Activated naive CD8-positive, alpha-beta T cell treated with anti-CD3 and anti-CD28 coated beads, Interleukin-2, amount 10 ng/mL, durations not matched to agents 7 days and 5 days (primary cell): ENCODE data around the gene KRTAP10-4. TPM values are rescaled to one million over a fixed set of nuclear protein-coding genes. Genes with fewer than 3 reads are reported as not detected.
"Not testable (repeated sequence)": the region's sequence is repeated elsewhere in the genome, so short reads cannot be mapped to it uniquely, and the experiment has no call there.

Experiments
- ATAC-seq: fragments of 150-1000 bp; cut with Tn5 transposase; one replicate; pipeline ENCODE4 v1.10.0; 2021; ENCODE audit warnings: low read depth, moderate library complexity
- POLR2A ChIA-PET: fragments of 350-600 bp; sonication (Branson Sonifier 250); formaldehyde crosslinking; loops from one replicate; lab custom pipeline; 2021; ENCODE audit warnings: antibody characterized with exemption; lab: Charles Lee
- DNase-seq: peaks from one replicate; pipeline ENCODE4 v3.0.0; 2021
- H3K27ac Mint-ChIP-seq: one replicate; pipeline ENCODE4 v1.8.0; 2022; ENCODE audit warnings: mild to moderate bottlenecking, mixed read lengths
- H3K27me3 Mint-ChIP-seq: one replicate; pipeline ENCODE4 v1.8.0; 2022; ENCODE audit warnings: mild to moderate bottlenecking, moderate library complexity, mixed read lengths
- H3K36me3 Mint-ChIP-seq: one replicate; pipeline ENCODE4 v1.8.0; 2021; ENCODE audit warnings: mild to moderate bottlenecking, mixed read lengths
- H3K4me1 Mint-ChIP-seq: one replicate; pipeline ENCODE4 v1.8.0; 2021; ENCODE audit warnings: mixed read lengths
- H3K4me3 Mint-ChIP-seq: one replicate; pipeline ENCODE4 v1.8.0; 2022; ENCODE audit warnings: mild to moderate bottlenecking, moderate library complexity, mixed read lengths
- H3K9me3 Mint-ChIP-seq: one replicate; pipeline ENCODE4 v1.8.0; 2021; ENCODE audit warnings: mixed read lengths
- total RNA-seq, 2 experiments: library from RNA; stranded (reverse); gene quantifications; one replicate each; pipeline ENCODE4 v1.2.3, GENCODE V29; 2021

The KRTAP10-4 gene
- total RNA-seq, 2 experiments from 2014 or later, result not detected

DNA sequence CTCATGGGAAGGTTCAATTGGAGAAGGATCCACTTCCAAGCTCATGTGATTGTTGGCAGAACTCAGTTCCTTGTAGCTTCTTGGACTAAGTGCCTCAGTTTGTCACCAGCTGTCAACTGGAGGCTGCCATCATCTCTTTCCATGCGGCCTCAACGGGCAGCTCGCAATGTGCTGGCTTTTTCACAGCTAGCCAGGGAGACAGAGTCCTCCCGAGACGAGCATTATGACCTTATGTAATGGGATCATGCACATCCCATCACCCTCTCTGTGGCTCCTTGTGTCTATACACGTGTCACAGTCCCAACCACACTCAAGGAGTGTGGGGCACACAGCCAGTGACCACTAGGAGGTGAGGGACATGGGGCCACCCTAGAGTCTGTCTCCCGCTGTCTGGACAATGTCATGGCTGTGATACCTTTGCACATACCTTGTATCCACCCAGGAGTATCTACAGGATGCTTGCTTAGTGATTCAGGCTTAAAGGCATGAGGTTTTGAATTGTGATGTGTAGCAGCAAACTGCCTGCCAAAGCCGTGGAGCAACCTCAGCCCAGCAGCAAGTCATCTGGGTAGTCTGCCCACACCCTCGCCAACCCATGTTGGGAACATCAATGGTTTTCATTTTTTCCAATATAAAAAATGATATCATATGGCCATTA, 22.7 kb downstream of the KRTAP10-4 start:
- POLR2A ChIA-PET, result no interaction called here

DNA sequence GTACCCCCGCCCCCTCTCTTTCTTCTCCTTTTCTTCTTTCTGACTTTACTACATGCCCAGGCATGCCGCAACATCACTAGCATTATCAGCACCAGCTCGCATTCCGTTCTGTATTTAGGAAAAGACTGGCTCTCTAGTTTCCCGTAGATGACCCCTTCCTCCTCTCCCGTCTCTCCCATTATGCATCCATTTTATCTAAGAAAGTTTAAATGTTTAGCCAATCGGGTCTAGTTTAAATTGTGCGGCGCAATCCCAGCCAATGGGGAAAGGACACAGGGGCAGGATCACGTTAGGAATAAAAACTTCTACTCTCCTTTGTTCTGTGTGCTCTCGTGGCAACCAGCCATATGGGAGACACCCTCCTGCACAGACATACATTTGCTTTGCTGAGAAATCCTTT, 24.5 kb downstream of the KRTAP10-4 start:
- peaks cover 4% of the 10 kb centered on the region for H3K27me3 Mint-ChIP-seq
- ATAC-seq (no peak), DNase-seq (no peak)
- no peaks in the 10 kb centered on the region for H3K9me3 Mint-ChIP-seq
- no peak overlapping the region for H3K4me3 Mint-ChIP-seq
- no peaks in the 10 kb centered on the region for H3K36me3 Mint-ChIP-seq
- H3K27ac Mint-ChIP-seq, result no peak overlapping the region
- peaks cover 1% of the 10 kb centered on the region for H3K4me1 Mint-ChIP-seq
- POLR2A ChIA-PET, result no interaction called here

More for the DNA sequence above, 22.7 kb downstream of the KRTAP10-4 start:
- Mint-ChIP-seq H3K36me3 (no peaks in the 10 kb centered on the region), H3K27me3 (peaks cover 4% of the 10 kb centered on the region), H3K4me3 (no peak overlapping the region), H3K4me1 (peaks cover 1% of the 10 kb centered on the region), H3K27ac (no peak overlapping the region), H3K9me3 (no peaks in the 10 kb centered on the region)
- DNase-seq (no peak), ATAC-seq (no peak)

DNA sequence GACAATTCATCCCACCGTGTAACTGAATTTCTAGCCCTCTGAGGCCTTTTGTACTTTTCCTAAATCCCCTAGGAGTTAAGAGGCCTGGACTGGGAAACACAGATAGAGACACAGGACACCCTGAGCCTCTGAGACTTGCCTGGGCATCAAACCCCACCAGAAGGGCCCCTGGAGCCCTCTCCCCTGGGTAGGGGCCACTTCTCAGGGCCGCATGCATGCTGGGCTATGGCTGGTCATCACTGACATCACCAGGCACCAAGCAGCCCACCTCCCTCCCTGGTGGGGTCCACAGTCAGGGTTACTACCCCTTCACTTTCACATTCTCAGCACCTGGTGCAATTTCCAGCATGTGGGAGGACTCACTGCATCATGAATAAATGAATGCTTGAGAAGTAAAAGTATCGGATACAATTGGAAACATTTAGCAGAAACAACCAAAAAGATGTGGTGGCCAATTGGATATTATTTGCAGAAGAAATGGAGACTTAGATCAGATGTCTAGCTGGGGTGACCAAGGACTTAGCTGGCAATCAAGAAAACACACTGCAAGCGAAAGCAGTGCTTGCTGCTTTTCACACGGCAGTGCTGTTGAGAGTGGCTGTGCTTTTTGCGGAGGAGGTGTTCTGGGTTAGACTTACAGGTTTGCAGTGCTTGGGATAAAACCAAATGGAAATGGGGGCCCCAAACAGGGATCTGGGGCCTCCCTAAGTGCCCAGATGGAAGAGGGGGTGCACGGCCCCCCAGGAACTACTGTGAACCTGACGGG, 25.9 kb downstream of the KRTAP10-4 start:
- POLR2A ChIA-PET, result no interaction called here
- no peaks in the 10 kb centered on the region for H3K4me1 Mint-ChIP-seq

DNA sequence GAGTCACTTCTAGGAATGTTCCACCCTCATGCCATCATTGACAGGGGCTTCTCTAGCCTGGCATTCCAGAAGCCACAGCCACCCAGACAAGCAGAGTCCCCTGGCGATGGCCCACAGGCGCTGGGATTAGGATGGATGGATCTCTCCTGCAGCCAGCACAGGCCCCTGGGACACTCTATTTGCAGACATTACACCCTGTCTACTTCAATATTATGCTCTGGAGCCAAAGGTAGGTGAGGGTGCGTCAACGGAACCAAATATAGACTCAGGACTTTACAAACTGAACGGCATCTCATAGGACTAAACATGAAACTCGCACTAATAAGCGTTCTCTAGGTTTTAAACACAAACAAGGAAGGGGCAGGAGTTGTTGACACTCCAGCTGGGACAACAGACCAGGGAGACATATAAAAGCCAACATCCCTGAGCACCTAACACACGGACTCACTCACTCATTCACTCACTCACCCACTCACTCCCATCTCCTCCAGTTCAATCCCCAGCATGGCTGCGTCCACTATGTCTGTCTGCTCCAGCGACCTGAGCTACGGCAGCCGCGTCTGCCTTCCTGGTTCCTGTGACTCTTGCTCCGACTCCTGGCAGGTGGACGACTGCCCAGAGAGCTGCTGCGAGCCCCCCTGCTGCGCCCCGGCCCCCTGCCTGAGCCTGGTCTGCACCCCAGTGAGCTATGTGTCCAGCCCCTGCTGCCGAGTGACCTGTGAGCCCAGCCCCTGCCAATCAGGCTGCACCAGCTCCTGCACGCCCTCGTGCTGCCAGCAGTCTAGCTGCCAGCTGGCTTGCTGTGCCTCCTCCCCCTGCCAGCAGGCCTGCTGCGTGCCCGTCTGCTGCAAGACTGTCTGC, 26.8 kb downstream of the KRTAP10-4 start, which contains the start of gene KRTAP10-7:
Gene KRTAP10-7, plus strand, starts transcription at position 480 of the 861 bp plus-strand sequence. Its CDS starts 25 bp downstream, at position 505.
- H3K9me3 Mint-ChIP-seq, DNase-seq, POLR2A ChIA-PET, H3K27ac Mint-ChIP-seq, H3K36me3 Mint-ChIP-seq, H3K4me1 Mint-ChIP-seq, H3K27me3 Mint-ChIP-seq, H3K4me3 Mint-ChIP-seq, ATAC-seq: not testable (repeated sequence)

More for the DNA sequence above, 25.9 kb downstream of the KRTAP10-4 start:
- H3K4me3 Mint-ChIP-seq, result no peak overlapping the region
- H3K9me3 Mint-ChIP-seq, result no peaks in the 10 kb centered on the region
- H3K36me3 Mint-ChIP-seq, result no peaks in the 10 kb centered on the region
- DNase-seq (no peak), ATAC-seq (no peak)
- no peak overlapping the region for H3K27ac Mint-ChIP-seq
- H3K27me3 Mint-ChIP-seq, result peaks cover 4% of the 10 kb centered on the region

DNA sequence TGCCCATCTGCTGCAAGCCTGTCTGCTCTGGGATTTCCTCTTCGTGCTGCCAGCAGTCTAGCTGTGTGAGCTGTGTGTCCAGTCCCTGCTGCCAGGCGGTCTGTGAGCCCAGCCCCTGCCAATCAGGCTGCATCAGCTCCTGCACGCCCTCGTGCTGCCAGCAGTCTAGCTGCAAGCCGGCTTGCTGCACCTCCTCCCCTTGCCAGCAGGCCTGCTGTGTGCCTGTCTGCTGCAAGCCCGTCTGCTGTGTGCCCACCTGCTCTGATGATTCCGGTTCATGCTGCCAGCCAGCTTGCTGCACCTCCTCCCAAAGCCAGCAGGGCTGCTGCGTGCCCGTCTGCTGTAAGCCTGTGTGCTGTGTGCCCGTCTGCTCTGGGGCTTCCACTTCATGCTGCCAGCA, 27.6 kb downstream of the KRTAP10-4 start:
- H3K27me3 Mint-ChIP-seq, H3K27ac Mint-ChIP-seq, POLR2A ChIA-PET: not testable (repeated sequence)

DNA sequence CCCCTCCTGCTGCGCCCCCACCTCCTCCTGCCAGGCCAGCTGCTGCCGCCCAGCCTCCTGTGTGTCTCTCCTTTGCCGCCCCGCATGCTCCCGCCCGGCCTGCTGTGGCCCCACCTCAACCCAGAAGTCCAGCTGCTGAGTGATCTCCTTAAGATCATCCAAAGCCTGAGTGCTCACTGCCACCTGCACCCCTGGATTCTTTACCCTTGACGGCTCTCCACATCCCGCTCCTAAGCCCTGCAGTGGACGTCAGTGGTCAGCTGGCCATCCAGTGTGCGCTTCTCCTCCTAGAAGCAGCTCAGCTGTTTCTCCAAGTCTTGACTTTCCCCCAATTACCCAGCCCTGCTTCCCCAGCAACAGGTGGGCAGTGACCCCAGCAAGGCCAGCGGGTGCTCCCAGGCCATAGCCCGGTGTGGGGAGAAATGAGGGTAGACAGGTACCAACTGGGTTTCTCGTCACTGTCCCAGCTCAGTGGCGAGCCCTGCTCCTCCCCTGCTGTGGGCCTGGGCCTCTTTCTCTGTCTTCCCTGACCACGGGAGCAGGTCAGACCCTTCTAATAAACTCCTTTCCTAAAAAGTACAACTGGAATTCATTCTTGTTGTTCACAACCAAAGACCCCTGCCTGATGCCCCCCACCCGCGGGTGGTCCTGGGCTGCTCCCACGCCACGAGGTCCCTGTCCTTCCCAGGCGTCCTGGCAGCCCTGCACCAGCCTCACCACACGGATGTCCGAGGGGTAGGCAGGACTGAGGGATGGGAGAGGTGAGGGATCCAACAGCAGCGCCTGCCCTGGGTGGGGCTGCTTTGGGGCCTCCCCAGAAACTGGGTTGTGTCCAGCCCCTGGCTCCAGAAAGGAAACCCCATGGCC, 28.3 kb downstream of the KRTAP10-4 start:
- no peaks in the 10 kb centered on the region for H3K4me1 Mint-ChIP-seq
- no peak for DNase-seq
- H3K36me3 Mint-ChIP-seq, result no peaks in the 10 kb centered on the region
- H3K4me3 Mint-ChIP-seq, result no peak overlapping the region
- ATAC-seq, result no peak
- POLR2A ChIA-PET, result no interaction called here
- peaks cover 10% of the 10 kb centered on the region for H3K27me3 Mint-ChIP-seq
- H3K9me3 Mint-ChIP-seq, result peaks cover 8% of the 10 kb centered on the region
- H3K27ac Mint-ChIP-seq, result no peak overlapping the region

More for the DNA sequence above, 27.6 kb downstream of the KRTAP10-4 start:
- not testable (repeated sequence) for H3K4me3 Mint-ChIP-seq, ATAC-seq, H3K36me3 Mint-ChIP-seq, H3K4me1 Mint-ChIP-seq, DNase-seq, H3K9me3 Mint-ChIP-seq

DNA sequence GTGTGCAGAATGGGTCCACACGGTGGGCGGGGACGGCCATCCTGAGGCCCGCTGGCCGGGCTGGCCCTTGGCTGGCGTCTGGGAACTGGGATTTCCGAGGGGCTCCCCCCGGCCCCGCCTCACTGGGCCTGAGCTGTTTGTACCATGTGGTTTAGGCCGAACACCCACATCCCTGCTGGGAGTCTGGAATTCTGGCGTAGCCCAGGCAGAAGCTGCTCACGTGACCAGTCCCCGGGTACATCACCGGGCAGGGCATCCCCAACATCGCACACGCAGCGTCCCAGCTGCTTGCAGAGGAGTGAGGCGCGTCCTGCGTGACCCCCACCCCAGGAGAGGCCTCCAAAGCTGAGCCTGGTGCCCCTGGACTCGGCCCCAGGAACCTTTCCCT, 28.9 kb downstream of the KRTAP10-4 start:
- H3K9me3 Mint-ChIP-seq, result peaks cover 8% of the 10 kb centered on the region
- no peaks in the 10 kb centered on the region for H3K36me3 Mint-ChIP-seq
- ATAC-seq, result no peak
- H3K4me3 Mint-ChIP-seq, result no peak overlapping the region
- no peak overlapping the region for H3K27ac Mint-ChIP-seq
- no peak for DNase-seq
- peaks cover 10% of the 10 kb centered on the region for H3K27me3 Mint-ChIP-seq
- H3K4me1 Mint-ChIP-seq, result no peaks in the 10 kb centered on the region
- POLR2A ChIA-PET, result no interaction called here

DNA sequence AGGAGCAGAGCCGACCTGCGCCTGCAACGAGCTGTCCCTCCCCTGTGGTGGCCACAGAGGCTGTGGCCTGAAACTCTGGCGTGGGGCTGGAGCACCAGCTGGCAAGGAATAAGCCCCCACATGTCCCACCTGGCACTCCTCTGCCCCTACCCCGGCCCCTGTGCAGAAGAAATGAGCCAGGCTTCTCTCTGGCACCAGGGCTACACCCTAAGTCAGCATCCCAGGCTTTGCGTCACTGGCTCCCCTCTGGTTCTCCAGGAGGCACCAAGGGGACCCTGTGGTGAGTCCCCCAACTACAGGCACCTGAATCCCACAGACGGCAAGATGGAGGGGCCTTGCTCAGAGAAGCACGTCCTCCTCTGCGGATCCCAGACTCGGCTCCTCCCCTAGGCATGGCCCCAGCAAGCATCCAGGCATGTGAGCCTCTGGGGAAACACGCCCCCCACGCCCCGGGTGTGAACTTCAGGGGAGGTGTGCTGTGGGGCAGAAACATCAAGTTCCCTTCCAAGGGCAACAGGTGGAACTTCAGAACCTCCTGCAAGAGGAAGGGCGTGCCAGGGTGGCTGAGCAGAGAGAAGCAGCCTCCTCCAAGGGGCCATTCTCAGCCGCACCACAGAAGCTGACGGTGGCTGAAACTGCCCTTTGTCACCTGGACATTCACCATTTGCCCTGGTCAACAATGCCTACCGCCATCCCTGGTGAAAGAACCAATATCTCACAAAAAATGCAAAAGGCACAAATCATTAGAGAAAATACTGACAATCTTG, 29.8 kb downstream of the KRTAP10-4 start:
- DNase-seq (no peak), ATAC-seq (no peak)
- Mint-ChIP-seq H3K9me3 (peaks cover 10% of the 10 kb centered on the region), H3K27me3 (peaks cover 5% of the 10 kb centered on the region), H3K27ac (no peak overlapping the region), H3K36me3 (no peaks in the 10 kb centered on the region), H3K4me3 (no peak overlapping the region), H3K4me1 (no peaks in the 10 kb centered on the region)
- POLR2A ChIA-PET, result no interaction called here

DNA sequence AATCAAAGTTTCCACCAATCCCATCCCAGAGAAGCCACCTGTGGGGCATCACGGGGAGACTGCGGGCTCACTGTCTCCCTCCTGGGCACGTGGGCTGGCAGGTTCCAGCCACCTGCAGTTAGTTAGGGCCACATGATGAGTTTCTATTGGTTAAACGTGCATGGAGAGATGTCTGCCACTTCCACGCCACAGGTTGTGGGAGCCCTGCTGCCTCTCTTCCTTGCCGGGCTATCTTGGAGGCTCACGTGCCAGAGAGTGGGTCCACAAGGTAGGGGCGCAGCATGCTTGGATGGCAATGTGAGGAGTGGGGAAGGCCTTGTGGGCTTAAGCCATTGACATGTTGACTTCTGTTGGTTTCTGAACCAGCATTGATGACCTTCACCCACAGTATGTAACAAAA, 30.4 kb downstream of the KRTAP10-4 start:
- Mint-ChIP-seq H3K9me3 (peaks cover 12% of the 10 kb centered on the region), H3K27me3 (peaks cover 8% of the 10 kb centered on the region), H3K4me3 (no peak overlapping the region), H3K4me1 (no peaks in the 10 kb centered on the region), H3K27ac (no peak overlapping the region), H3K36me3 (peaks cover under 1% of the 10 kb centered on the region)
- POLR2A ChIA-PET, result no interaction called here
- ATAC-seq (no peak), DNase-seq (no peak)

DNA sequence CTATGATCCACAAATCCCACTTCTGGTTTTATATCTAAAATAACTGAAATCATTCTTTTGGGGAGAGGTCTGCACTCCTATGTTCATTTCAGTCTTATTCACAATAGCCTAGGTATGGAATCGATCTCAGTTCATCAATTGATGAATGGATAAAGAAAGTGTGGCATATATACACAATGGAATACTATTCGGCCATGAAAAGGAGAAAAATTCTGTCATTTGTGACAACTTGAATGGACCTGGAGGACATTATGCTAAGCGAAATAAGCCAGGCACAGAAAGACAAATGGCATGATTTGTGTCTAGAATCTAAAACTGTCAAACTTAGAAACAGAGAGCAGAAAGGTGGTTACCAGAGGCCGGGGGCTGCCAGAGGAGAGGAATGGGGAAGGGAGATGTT, 33.0 kb downstream of the KRTAP10-4 start:
- H3K27me3 Mint-ChIP-seq, result peaks cover 13% of the 10 kb centered on the region
- POLR2A ChIA-PET, result no interaction called here
- H3K4me3 Mint-ChIP-seq, result no peak overlapping the region
- DNase-seq (no peak), ATAC-seq (no peak)
- peaks cover 2% of the 10 kb centered on the region for H3K36me3 Mint-ChIP-seq
- H3K9me3 Mint-ChIP-seq, result peaks cover 22% of the 10 kb centered on the region
- H3K27ac Mint-ChIP-seq, result no peak overlapping the region
- no peaks in the 10 kb centered on the region for H3K4me1 Mint-ChIP-seq

DNA sequence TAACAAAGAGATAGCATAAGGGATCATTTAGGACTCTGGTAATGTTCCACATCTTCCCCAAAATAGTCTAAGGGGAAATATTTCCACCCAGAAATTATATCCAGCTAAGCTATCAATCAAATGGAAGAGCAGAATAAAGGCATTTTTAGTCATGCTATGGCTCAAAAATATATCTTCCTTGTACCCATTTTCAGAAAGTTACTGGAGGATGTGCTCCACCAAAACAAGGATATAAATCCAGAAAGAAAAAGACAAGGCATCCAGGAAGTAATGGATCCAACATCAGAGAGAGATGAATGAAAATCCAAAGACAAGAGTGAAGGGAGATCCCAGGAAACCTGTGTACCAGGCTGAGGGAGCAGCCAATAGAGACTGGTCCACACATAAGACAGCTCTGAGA, 35.7 kb downstream of the KRTAP10-4 start:
- Mint-ChIP-seq H3K36me3 (peaks cover 2% of the 10 kb centered on the region), H3K9me3 (peaks cover 23% of the 10 kb centered on the region), H3K27ac (no peak overlapping the region), H3K4me3 (no peak overlapping the region), H3K27me3 (peaks cover 13% of the 10 kb centered on the region), H3K4me1 (no peaks in the 10 kb centered on the region)
- DNase-seq (no peak), ATAC-seq (no peak)
- POLR2A ChIA-PET, result no interaction called here

DNA sequence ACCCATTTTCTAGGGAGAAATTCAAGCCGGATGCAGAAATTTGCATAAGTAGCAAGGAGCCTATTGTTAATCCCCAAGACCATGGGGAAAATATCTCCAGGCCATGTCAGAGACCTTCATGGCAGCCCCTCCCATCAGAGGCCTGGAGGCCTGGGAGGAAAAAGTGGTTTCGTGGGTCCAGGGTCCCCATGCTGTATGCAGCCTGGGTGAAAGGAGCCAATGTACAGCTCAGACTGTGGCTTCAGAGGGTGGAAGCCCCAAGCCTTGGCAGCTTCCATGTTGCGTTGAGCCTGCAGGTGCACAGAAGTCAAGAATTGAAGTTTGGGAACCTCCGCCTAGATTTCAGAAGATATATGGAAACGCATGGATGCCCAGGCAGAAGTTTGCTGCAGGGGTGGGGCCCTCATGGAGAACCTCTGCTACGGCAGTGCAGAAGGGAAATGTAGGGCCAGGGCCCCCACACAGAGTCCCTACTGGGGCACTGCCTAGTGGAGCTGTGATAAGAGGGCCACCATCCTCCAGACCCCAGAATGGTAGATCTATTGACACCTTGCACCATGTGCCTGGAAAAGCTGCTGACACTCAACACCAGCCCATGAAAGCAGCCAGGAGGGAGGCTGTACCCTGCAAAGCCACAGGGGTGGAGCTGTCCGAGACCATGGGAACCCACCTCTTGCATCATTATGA, 36.8 kb downstream of the KRTAP10-4 start:
- ATAC-seq, H3K27ac Mint-ChIP-seq, H3K4me1 Mint-ChIP-seq, H3K36me3 Mint-ChIP-seq, H3K27me3 Mint-ChIP-seq, DNase-seq, H3K4me3 Mint-ChIP-seq, POLR2A ChIA-PET: not testable (repeated sequence)
- peaks cover 22% of the 10 kb centered on the region for H3K9me3 Mint-ChIP-seq
